ENCODE data around the gene SULT1A3. TPM values are rescaled to one million over a fixed set of nuclear protein-coding genes. Genes with fewer than 3 reads are reported as not detected.
"Not testable (repeated sequence)": the region's sequence is repeated elsewhere in the genome, so short reads cannot be mapped to it uniquely, and the experiment has no call there.

SULT1A3 gene
- total and polyA plus RNA-seq, 7 donors, result 2.7 to 5.5 (median 4.6) TPM

GRCh38 chr16:30163538-30163937 lies 35.5 kb upstream of the SULT1A3 start:
- no peak for TF ChIP-seq CTCF (IDR thresholded peaks at IDR 0.05)
- no peaks in the 10 kb centered on the region for H3K36me3 ChIP-seq (ENCODE audit: insufficient read depth in 1 of 2, low read depth in 1 of 2)
- no peak overlapping the region for H3K4me3 ChIP-seq
- H3K9me3 ChIP-seq, result no peaks in the 10 kb centered on the region
- DNase-seq (no peak), ATAC-seq (no peak)
- intact Hi-C loops (cut with DNase I), result no loop called here
- 68 to 84% (median 77%) methylated on average over 3 of the region's 3 CpGs for WGBS, 3 donors
- no peaks in the 10 kb centered on the region for H3K4me1 ChIP-seq
- no peaks in the 10 kb centered on the region for H3K27me3 ChIP-seq (ENCODE audit: insufficient read depth in 3 of 3, low read length in 2 of 3)
- no peak overlapping the region for H3K27ac ChIP-seq

GRCh38 chr16:30166202-30166902 lies 32.7 kb upstream of the SULT1A3 start:
- DNase-seq, result no peak
- no peaks in the 10 kb centered on the region for H3K4me1 ChIP-seq
- H3K27me3 ChIP-seq (ENCODE audit: insufficient read depth in 3 of 3, low read length in 2 of 3), result no peaks in the 10 kb centered on the region
- no peak for TF ChIP-seq CTCF (IDR thresholded peaks at IDR 0.05)
- H3K27ac ChIP-seq, result no peak overlapping the region
- no peak for ATAC-seq
- H3K4me3 ChIP-seq, result no peak overlapping the region
- 79 to 84% (median 80%) methylated on average over 11 of the region's 11 CpGs for WGBS, 3 donors
- H3K36me3 ChIP-seq (ENCODE audit: insufficient read depth in 1 of 2, low read depth in 1 of 2), result no peaks in the 10 kb centered on the region
- H3K9me3 ChIP-seq, result no peaks in the 10 kb centered on the region
- intact Hi-C loops (cut with DNase I), result no loop called here

- H3K27ac ChIP-seq; H3K4me3 ChIP-seq; H3K9me3 ChIP-seq; H3K36me3 ChIP-seq (ENCODE audit: insufficient read depth in 1 of 2, low read depth in 1 of 2); H3K4me1 ChIP-seq; ATAC-seq; intact Hi-C loops (cut with DNase I); H3K27me3 ChIP-seq (ENCODE audit: insufficient read depth in 3 of 3, low read length in 2 of 3); DNase-seq: not testable (repeated sequence)
- WGBS, 3 donors, result 60 to 82% (median 81%) methylated on average over 1 to 15 of the region's 29 CpGs
Measured at GRCh38 chr16:30168746-30169145, 30.3 kb upstream of the SULT1A3 start.

- H3K9me3 ChIP-seq; H3K36me3 ChIP-seq (ENCODE audit: insufficient read depth in 1 of 2, low read depth in 1 of 2); H3K4me3 ChIP-seq; DNase-seq; H3K4me1 ChIP-seq; H3K27ac ChIP-seq; H3K27me3 ChIP-seq (ENCODE audit: insufficient read depth in 3 of 3, low read length in 2 of 3); intact Hi-C loops (cut with DNase I); ATAC-seq: not testable (repeated sequence)
- 94 to 98% (median 95%) methylated on average over 18 to 33 of the region's 38 CpGs for WGBS, 3 donors
Measured at GRCh38 chr16:30169416-30169815, 29.6 kb upstream of the SULT1A3 start.

GRCh38 chr16:30170145-30170544 lies 28.9 kb upstream of the SULT1A3 start:
- H3K27me3 ChIP-seq (ENCODE audit: insufficient read depth in 3 of 3, low read length in 2 of 3); H3K4me3 ChIP-seq; intact Hi-C loops (cut with DNase I); H3K4me1 ChIP-seq; ATAC-seq; DNase-seq; H3K9me3 ChIP-seq; H3K36me3 ChIP-seq (ENCODE audit: insufficient read depth in 1 of 2, low read depth in 1 of 2); H3K27ac ChIP-seq: not testable (repeated sequence)
- 49 to 80% (median 74%) methylated on average over 11 to 17 of the region's 31 CpGs for WGBS, 3 donors

- no peak for ATAC-seq
- H3K36me3 ChIP-seq (ENCODE audit: insufficient read depth in 1 of 2, low read depth in 1 of 2), result no peaks in the 10 kb centered on the region
- H3K4me3 ChIP-seq, result no peak overlapping the region
- intact Hi-C loops (cut with DNase I), result no loop called here
- no peaks in the 10 kb centered on the region for H3K27me3 ChIP-seq (ENCODE audit: insufficient read depth in 3 of 3, low read length in 2 of 3)
- 80 to 90% (median 87%) methylated on average over 7 of the region's 7 CpGs for WGBS, 3 donors
- no peak overlapping the region for H3K27ac ChIP-seq
- H3K4me1 ChIP-seq, result no peaks in the 10 kb centered on the region
- no peaks in the 10 kb centered on the region for H3K9me3 ChIP-seq
- DNase-seq, result no peak
- no peak for TF ChIP-seq CTCF (IDR thresholded peaks at IDR 0.05)
Measured at GRCh38 chr16:30173054-30173453, 26.0 kb upstream of the SULT1A3 start.

- H3K4me3 ChIP-seq; ATAC-seq; H3K4me1 ChIP-seq; intact Hi-C loops (cut with DNase I); H3K9me3 ChIP-seq; H3K27ac ChIP-seq; H3K27me3 ChIP-seq (ENCODE audit: insufficient read depth in 3 of 3, low read length in 2 of 3); H3K36me3 ChIP-seq (ENCODE audit: insufficient read depth in 1 of 2, low read depth in 1 of 2): not testable (repeated sequence)
- DNase-seq, result peak in 1 of 2 donors; percentile 21
- WGBS, 3 donors, result 82 to 89% (median 84%) methylated on average over 6 of the region's 6 CpGs
Measured at GRCh38 chr16:30176876-30177275, 22.2 kb upstream of the SULT1A3 start.
